ENCODE measurements around the gene ADGRL1. TPM values are rescaled to one million over a fixed set of nuclear protein-coding genes. Genes with fewer than 3 reads are reported as not detected.
"Not testable (repeated sequence)": the region's sequence is repeated elsewhere in the genome, so short reads cannot be mapped to it uniquely, and the experiment has no call there.

The ADGRL1 gene
- total RNA-seq, 1 experiment from 2014 or later = 9.4 TPM

DNA sequence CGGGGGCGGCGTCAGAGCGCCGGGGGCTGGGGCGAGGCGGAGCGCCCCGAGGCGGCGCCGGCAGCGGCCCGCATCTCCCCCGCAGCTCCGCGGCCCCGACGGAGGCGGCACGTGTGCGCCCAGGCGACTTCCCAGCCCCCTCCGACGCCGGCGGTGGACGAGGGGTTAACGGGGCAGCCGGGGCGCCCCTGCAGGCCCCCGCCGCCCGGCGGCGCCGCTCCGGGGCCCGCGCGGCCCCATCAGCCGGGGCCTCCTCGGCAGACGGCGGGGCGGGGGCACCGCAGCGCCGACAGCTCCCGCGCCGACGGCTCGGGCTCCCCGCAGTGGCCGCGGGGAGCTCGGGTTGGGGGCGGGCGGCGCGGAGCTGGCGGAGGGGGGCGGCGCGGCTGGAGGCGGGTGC is 339 bp upstream of the ADGRL1 start:
- not testable (repeated sequence) for H3K9me3 ChIP-seq (replicated peaks); H3K27ac ChIP-seq; H3K27me3 ChIP-seq; H3K4me1 ChIP-seq; H3K36me3 ChIP-seq; DNase-seq
- H3K4me3 ChIP-seq = peak overlapping the region; percentile 34; the same call in 1 of the 2 replicates

DNA sequence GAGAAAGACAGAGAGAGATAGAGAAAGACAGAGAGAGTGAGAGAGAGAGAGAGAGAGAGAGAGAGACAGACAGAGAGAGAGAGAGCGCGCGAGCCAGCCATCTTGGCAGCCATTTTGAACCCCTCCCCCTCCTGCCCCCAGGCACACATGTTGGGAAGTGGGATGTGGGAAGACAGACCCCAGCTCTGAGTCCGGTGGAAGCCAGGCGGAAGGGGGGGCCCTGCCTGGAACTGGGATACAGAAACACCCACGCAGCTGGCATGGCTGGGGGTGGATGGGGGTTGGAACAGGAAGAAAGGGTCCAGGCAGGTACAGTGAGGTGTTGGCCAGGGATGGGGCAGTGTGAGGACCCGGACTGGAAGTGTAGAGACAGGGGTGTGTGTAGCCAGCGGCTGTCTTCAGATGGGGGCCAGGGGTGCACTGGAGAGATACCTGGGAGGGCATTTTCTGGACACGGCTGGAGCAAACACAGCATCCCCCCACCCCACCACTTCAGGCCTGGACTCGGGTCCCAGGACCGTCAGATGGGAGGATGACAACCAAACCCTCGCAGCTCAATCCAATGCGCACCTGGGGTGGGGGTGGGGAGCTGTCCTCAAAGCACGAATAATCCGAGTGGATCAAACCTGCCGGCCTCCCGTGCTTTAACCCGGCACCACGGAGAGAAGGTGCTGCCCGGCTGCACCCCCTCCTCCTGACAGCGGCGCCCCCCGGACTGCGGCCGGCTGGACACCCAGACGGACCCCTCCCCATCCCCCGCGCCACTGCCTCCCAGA is 1.1 kb downstream of the ADGRL1 start:
- H3K9me3 ChIP-seq (replicated peaks); DNase-seq; H3K36me3 ChIP-seq; H3K27me3 ChIP-seq; H3K27ac ChIP-seq; H3K4me1 ChIP-seq; H3K4me3 ChIP-seq: not testable (repeated sequence)

DNA sequence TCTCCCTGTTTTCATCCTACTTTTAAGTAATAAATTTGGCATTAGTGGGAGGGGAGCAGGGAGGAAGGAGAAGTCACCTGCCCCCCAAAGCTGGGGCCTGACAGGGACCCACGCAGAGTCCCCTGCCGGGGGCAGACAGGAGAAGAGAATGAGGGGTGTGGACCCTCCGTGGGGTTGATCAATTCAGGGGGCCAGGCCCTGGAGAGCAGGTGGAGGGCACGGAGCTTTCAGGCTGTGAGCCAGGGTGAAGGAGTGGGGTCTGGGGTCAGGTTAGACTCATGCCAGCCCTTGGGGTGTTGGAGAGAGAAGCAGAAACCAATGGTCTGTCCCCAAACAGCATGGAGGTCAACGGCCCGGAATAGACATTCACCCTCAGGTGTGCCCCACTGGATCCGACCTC is 1.8 kb downstream of the ADGRL1 start:
- not testable (repeated sequence) for H3K4me1 ChIP-seq; H3K27me3 ChIP-seq; H3K36me3 ChIP-seq; H3K27ac ChIP-seq; H3K4me3 ChIP-seq; H3K9me3 ChIP-seq (replicated peaks); DNase-seq

DNA sequence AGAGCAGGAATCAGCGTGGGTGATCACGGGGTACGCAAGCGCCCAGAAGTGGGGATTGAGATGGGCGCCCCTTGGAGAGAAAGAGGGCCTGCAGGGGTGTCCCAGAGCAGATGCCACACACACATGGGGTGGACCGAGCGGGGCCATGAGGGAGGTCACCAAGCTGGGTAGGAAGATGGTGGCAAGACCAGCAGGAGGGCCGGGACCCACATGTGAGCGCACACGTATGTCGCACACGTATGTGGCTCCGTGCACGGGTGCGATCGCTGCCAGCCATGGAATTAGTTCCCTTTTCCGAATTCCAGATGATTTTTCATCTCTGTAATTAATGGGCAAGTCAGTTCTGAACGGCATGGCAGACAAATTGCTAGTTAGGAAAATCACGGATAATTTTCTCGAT is 2.2 kb downstream of the ADGRL1 start:
- not testable (repeated sequence) for H3K9me3 ChIP-seq (replicated peaks); H3K27ac ChIP-seq; DNase-seq; H3K36me3 ChIP-seq; H3K27me3 ChIP-seq; H3K4me1 ChIP-seq; H3K4me3 ChIP-seq

DNA sequence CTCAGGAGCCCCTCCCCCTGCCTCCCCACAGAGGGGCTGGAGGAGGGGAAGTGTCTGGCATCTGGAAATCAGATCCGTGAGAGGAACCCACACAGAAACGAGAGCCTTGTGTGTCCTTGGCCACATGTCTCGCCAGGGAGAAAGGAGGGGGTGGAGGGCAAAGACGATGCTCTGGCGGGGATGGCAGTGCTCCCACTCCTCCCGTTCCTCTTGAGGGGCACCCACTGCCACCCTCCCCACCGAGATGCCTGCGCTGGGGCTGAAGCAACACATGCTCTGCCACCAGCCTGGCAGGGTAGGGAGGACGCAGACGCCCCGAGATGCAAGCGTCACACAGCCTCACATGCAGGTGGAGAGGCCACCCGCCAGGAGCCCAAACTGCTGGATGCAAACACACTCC is 2.8 kb downstream of the ADGRL1 start:
- H3K27me3 ChIP-seq = no peaks in the 10 kb centered on the region
- H3K36me3 ChIP-seq = no peaks in the 10 kb centered on the region
- H3K4me1 ChIP-seq = no peaks in the 10 kb centered on the region
- DNase-seq = no peak
- H3K9me3 ChIP-seq (replicated peaks) = no peaks in the 10 kb centered on the region
- no peak overlapping the region for H3K4me3 ChIP-seq
- no peak overlapping the region for H3K27ac ChIP-seq

DNA sequence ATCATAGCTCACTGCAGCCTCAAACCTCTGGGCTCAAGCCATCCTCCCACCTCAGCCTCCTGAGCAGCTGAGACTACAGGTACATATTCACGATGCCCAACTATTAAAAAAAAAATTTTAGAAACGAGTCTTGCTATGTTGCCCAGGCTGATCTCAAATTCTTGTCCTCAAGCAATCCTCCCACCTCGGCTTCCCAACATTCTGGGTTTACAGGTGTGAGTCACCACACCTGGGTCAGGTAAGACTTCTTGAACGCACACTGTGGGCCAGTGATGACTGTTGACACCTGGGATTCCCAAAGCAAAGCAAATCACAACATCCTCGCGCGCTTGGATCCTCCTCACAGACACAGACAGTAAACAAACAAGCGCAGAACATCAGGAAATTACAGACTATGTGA is 4.5 kb downstream of the ADGRL1 start:
- H3K27ac ChIP-seq; H3K36me3 ChIP-seq; H3K4me1 ChIP-seq; H3K27me3 ChIP-seq; DNase-seq; H3K4me3 ChIP-seq; H3K9me3 ChIP-seq (replicated peaks): not testable (repeated sequence)

DNA sequence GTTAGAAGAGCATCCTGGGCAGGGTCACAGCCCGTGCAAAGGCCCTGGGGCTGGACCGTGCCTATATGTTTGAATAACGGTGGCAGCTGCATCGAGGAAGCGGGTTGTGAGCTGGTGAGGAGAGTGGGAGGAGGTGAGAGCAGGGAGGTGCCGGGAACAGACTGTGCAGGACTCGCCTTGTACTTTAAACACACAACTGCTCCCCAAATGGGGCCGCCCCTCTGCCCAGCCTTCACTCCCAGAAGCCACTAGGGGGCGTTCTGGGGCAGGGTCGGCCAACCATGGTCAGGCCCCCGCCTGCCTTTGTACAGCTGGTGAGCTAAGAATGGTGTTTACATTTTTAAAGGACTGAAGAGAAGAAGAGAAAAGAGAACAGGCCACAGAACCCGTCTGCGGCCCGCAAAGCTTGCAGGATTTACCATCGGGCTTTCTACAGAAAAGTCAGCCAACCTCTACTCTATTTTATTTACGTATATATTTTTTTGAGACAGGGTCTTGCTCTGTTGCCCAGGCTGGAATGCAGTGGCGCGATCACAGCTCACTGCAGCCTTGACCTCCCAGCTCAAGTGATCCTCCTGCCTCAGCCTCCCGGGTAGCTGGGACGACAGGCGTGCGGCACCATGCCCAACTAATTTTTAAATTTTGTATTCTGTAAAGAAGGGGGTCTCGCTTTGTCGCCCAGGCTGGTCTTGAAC is 5.7 kb downstream of the ADGRL1 start:
- H3K4me3 ChIP-seq; H3K4me1 ChIP-seq; H3K36me3 ChIP-seq; H3K27ac ChIP-seq; H3K27me3 ChIP-seq; H3K9me3 ChIP-seq (replicated peaks): not testable (repeated sequence)
- peak; percentile 76 to 78 for DNase-seq

DNA sequence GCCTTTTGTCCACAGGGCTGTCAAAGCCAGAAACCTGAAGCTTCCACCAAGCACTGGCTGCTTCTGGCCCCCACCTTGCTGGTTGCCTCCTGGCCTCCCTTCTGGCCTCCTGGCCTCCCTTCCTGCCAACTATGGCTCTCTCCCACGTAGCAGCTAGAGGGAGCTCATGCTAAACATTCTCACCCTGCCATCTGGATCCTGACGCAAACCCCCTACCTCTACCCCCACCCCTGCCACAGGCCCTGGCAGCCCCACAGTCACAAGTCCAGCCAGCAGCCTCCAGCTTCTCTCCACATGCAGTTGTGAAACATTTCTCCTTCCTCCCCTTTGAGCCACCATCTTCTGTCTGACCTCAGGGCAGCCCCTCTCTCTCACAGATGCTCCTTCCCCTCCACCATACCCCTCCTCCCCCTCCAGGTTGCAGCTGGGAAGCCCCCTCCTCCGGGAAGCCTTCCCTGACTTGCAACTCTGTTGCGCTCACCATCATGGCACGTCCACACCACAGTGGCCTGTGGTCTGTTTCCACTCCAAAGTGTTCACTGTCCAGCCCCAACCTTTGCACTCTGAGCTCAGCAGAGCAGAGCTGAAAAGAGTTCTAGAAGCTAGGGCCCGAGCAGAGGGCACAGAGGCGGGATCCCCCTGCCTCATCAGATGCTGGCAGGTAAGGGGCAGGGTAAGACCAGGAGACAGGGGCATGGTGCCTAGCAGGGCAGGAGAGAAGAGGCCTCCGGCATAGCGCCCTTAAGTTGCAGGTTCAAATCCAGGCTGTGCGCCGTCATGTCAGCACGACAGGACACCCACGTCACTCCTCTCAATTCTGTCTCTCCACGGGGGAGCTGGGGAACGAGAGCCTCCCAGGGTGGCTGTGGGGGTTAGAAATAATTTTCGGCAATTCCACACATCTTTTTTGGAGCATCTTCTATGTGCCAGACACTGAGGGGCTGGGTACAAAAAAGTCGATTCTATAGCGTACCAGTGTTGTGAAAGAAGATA is 7.3 kb downstream of the ADGRL1 start:
- DNase-seq = no peak
- Histone ChIP-seq H3K27ac (no peak overlapping the region), H3K4me1 (no peaks in the 10 kb centered on the region), H3K4me3 (no peak overlapping the region), H3K27me3 (no peaks in the 10 kb centered on the region), H3K9me3 (replicated peaks) (no peaks in the 10 kb centered on the region), H3K36me3 (no peaks in the 10 kb centered on the region)

DNA sequence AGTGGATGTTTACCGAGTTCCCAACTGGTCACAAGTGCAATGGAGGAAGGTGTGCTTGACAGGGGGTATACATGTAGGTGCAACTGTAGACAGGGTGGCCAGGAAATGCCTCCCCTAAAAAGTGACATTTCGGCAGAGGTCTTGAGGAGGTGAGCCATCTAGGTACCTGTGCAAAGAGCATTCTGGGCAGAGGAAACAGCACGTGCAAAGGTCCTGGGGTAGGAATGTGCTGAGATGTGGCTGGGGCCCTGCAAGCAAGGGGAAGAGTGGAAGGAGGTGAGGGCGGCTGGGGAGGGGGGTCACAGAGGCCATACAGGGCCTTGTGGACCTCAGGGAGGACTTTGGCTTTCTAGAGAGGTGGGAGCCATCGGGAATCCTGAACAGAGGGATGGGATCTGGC is 8.1 kb downstream of the ADGRL1 start:
- no peak overlapping the region for H3K27ac ChIP-seq
- H3K36me3 ChIP-seq = no peaks in the 10 kb centered on the region
- no peaks in the 10 kb centered on the region for H3K4me1 ChIP-seq
- H3K4me3 ChIP-seq = no peak overlapping the region
- H3K9me3 ChIP-seq (replicated peaks) = no peaks in the 10 kb centered on the region
- no peak for DNase-seq
- H3K27me3 ChIP-seq = no peaks in the 10 kb centered on the region

DNA sequence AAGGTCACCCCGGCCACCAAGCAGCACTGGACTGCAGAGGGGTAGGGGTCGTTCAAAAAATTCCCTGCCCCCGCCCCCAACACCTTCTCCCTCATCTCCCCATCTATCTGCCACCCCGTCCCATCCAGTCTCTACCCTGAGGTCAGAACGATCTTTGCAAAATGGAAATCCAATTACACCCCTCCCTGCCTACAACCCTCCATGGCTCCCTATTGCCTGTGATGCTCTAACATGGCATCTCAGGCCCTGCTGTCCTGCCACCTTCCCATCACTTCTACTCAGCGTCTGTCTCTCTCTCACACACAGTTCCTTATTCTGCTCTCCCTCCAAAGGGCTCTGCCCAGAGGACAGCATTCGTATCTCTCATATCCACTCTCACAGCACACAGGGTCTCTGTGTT is 8.7 kb downstream of the ADGRL1 start:
- not testable (repeated sequence) for H3K9me3 ChIP-seq (replicated peaks); H3K4me1 ChIP-seq; H3K27me3 ChIP-seq; H3K36me3 ChIP-seq; H3K4me3 ChIP-seq; DNase-seq; H3K27ac ChIP-seq

DNA sequence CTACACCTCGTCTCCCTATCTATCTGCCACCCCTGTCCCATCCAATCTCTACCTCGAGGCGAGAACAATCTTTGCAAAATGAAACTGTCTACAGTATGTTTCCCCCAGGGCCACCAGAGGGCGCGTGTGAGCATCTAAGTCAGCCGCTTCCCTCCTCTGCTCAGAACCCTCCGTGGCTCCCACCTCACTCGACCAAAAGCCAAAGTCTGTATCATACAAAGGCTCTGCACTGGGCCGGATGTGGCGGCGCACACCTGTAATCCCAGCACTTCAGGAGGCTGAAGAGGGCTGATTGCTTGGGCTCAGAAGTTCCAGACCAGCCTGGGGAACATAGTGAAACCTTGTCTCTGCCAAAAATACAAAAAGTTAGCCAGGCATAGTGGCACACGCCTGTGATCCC is 9.9 kb downstream of the ADGRL1 start:
- DNase-seq = peak; percentile 65 to 86
- H3K27me3 ChIP-seq; H3K9me3 ChIP-seq (replicated peaks); H3K4me1 ChIP-seq; H3K27ac ChIP-seq; H3K4me3 ChIP-seq; H3K36me3 ChIP-seq: not testable (repeated sequence)

DNA sequence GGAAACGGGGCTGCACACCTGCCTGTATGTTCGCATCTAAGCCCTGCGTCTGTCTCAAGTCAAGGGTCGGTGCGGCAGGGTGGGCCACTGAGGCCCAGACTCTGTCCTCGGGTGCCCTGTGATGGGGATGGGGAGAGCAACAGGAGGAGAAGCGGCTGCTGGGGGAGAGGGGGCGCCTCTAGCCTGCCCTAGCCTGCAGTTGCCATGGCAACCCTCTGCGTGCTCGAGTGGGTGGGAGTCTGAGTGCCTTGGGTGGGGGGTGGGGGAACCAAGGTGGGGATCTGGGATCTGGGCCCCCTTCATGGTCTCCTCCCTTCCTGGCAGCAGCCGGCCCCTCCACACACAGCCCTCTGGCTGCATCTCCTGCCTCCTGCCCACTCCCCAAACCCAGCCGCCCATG is 10.8 kb downstream of the ADGRL1 start:
- H3K4me3 ChIP-seq; H3K27ac ChIP-seq; H3K9me3 ChIP-seq (replicated peaks); H3K4me1 ChIP-seq; DNase-seq; H3K27me3 ChIP-seq; H3K36me3 ChIP-seq: not testable (repeated sequence)

DNA sequence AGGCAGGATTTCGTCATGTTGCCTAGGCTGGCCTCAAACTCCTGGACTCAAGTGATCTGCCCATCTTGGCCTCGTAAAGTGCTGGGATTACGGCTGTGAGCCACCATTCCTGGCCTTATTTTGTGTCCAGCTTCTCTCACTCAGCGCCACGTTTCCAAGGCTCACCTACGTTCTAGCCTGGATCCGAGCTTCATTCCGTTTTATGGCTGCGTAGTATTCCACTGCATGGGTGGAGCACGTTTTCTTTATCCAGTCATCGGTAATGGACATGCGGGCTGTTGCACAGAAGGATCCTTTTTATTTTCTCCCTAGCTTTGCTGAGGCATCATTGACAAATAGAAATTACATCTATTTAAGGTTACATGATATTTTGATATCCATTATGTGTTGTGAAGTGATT is 16.6 kb downstream of the ADGRL1 start:
- H3K4me3 ChIP-seq = no peak overlapping the region
- H3K9me3 ChIP-seq (replicated peaks) = no peaks in the 10 kb centered on the region
- no peak overlapping the region for H3K27ac ChIP-seq
- H3K4me1 ChIP-seq = no peaks in the 10 kb centered on the region
- DNase-seq = no peak
- no peaks in the 10 kb centered on the region for H3K27me3 ChIP-seq
- no peaks in the 10 kb centered on the region for H3K36me3 ChIP-seq

DNA sequence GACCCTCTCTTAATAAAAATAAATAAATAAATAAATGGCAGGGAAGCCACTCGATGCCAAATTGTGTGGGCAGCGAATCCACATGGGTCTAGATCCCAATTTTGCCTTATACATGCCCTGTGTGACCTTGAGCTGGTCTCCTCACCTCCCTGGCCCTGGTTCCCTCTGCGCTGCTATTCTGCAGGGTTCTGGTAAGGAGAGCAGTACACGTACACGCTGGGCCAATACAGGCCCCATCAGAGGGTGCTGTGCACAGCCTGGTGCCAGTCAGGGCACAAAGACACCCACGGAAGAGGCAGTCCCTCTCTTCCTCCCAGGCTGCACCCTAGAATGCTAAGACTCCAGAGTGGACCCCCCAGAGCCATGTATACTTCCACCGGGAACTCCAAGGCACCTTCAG is 17.9 kb downstream of the ADGRL1 start:
- H3K27ac ChIP-seq = not testable (repeated sequence)

DNA sequence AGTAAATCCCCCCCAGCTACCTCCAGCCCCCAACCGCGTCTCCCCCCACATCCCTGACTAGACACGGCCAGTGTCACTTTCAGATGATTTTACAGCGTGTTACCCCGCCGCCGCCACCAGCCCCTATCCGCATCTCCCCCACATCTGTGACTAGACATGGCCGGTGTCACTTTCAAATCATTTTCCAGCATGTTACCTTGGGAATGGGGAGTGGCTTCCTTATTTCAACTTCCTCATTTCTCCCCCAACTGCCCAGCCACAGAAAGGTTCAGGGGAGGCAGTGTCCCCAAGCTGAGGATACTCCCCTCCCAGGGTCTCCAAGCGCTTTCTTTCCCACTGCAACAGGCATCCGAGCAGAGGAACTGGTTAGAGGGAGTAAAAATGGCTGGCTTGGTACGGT is 18.4 kb downstream of the ADGRL1 start:
- Histone ChIP-seq H3K27me3 (no peaks in the 10 kb centered on the region), H3K36me3 (no peaks in the 10 kb centered on the region), H3K27ac (no peak overlapping the region), H3K4me3 (no peak overlapping the region), H3K4me1 (no peaks in the 10 kb centered on the region), H3K9me3 (replicated peaks) (no peaks in the 10 kb centered on the region)
- DNase-seq = no peak

More for the DNA sequence above, 17.9 kb downstream of the ADGRL1 start:
- not testable (repeated sequence) for H3K4me3 ChIP-seq; H3K36me3 ChIP-seq; DNase-seq; H3K27me3 ChIP-seq; H3K9me3 ChIP-seq (replicated peaks); H3K4me1 ChIP-seq

Data from SJCRH30 (cell line).